Mucosa of descending colon (tissue), 3 donors: ENCODE measurements around the gene SF3B4. TPM values are rescaled to one million over a fixed set of nuclear protein-coding genes. Genes with fewer than 3 reads are reported as not detected.
"Not testable (repeated sequence)": the region's sequence is repeated elsewhere in the genome, so short reads cannot be mapped to it uniquely, and the experiment has no call there.

Source experiments
- ATAC-seq: fragments of 200-7000 bp; cut with Tn5 transposase; one replicate; pipeline ENCODE4 v1.9.1; 2020; ENCODE audit warnings: mild to moderate bottlenecking, moderate library complexity
- DNase-seq, 3 donors: peaks; one replicate each; pipeline ENCODE4 v3.0.0-alpha.2; 2020
- H3K36me3 ChIP-seq: fragments of 200-600 bp; one replicate; pipeline ENCODE4 v1.8.0; 2021; ENCODE audit warnings: low read depth, mild to moderate bottlenecking
- H3K4me1 ChIP-seq: fragments of 200-600 bp; one replicate; pipeline ENCODE4 v1.8.0; 2021; ENCODE audit warnings: low read depth, mild to moderate bottlenecking
- H3K4me3 ChIP-seq: fragments of 200-600 bp; one replicate; pipeline ENCODE4 v1.8.0; 2021; ENCODE audit warnings: mild to moderate bottlenecking
- H3K9me3 ChIP-seq: fragments of 200-600 bp; one replicate; pipeline ENCODE4 v1.8.0; 2021; ENCODE audit warnings: mild to moderate bottlenecking
- intact Hi-C, 2 donors: fragments of 100-400 bp; cut with DNase I in 1 of 2; cut with micrococcal nuclease in 1 of 2; formaldehyde crosslinking; loops; one replicate each; pipeline versions ENCODE4 v1.11.0 to v1.11.1; 2022; cut with DNase I, micrococcal nuclease
- total RNA-seq, 3 donors: library from RNA; stranded (reverse); fragmentation: NEBNext Ultra II Directional in 2 of 3; extraction: Animal tissue kit (Norgen Biotek cat#: 25700) in 2 of 3; gene quantifications; one replicate each; pipeline versions ENCODE4 v1.2.1 to v1.2.4, GENCODE V29; 2021 to 2023
- TF ChIP-seq, protein P1 (sequence below): fragments of 200-600 bp; IDR thresholded peaks from one replicate; pipeline ENCODE4 v1.8.0; 2022; ENCODE audit warnings: antibody characterized with exemption, mild to moderate bottlenecking
- donor health status: DM: no; HTN: no; CAD: no; lungs with moderate emphysema.
- donor health status: DM: no; HTN: no; CAD: no.
- donor health status: DM: no; HTN: yes; CAD: no.

The SF3B4 gene
- total RNA-seq, 3 donors from 2014 or later, result 60.7 to 67.4 (median 64.2) TPM

DNA sequence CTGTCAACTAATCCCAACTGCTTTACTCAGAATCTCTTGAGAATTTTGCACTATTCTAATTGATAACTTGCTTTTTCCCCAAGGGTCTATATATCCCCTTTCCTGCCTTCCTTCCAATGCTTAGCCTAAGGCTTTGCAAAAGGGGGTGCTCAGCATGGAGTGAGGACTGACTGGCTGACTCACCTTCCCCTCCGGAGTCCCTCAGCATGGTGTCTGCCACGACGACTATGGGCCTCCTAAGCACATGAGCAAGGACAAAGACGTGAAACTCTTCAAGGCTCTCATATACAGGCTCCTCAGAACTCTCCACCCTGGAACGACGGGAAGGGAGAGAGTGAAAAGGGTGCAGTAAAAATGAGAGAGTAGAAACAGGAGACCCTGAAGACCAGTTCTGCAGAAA, 22.3 kb upstream of the SF3B4 start:
- H3K36me3 ChIP-seq, result peaks cover 4% of the 10 kb centered on the region
- TF ChIP-seq, protein P1, sequence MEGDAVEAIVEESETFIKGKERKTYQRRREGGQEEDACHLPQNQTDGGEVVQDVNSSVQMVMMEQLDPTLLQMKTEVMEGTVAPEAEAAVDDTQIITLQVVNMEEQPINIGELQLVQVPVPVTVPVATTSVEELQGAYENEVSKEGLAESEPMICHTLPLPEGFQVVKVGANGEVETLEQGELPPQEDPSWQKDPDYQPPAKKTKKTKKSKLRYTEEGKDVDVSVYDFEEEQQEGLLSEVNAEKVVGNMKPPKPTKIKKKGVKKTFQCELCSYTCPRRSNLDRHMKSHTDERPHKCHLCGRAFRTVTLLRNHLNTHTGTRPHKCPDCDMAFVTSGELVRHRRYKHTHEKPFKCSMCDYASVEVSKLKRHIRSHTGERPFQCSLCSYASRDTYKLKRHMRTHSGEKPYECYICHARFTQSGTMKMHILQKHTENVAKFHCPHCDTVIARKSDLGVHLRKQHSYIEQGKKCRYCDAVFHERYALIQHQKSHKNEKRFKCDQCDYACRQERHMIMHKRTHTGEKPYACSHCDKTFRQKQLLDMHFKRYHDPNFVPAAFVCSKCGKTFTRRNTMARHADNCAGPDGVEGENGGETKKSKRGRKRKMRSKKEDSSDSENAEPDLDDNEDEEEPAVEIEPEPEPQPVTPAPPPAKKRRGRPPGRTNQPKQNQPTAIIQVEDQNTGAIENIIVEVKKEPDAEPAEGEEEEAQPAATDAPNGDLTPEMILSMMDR, result no peak

DNA sequence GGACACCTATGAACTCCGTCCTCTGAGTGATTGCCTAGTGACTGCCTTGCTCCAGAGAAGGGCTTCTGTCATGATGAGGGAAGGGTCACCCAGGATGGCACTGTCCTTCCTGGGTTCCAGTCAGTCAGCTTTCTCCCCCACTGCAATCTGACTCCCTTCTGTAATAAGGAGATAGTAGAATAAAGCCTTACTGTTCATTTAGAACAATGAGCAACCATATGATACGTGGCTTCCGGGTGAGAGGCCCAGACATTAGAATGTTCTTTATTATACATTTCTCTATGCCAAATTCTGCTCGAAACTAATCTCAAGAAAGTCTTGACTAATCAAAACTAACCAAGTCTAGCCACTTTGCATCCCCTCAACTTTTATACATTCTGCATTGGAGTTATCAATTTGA, 17.6 kb upstream of the SF3B4 start:
- Histone ChIP-seq H3K4me1 (peaks cover 12% of the 10 kb centered on the region), H3K4me3 (no peak overlapping the region), H3K9me3 (no peaks in the 10 kb centered on the region), H3K36me3 (peaks cover 4% of the 10 kb centered on the region)
- intact Hi-C loops, result no loop called here
- ATAC-seq (no peak), DNase-seq (no peak)
- TF ChIP-seq, protein P1, result no peak

More for the DNA sequence above, 22.3 kb upstream of the SF3B4 start:
- ATAC-seq, result no peak
- intact Hi-C loops, result no loop called here
- Histone ChIP-seq H3K9me3 (no peaks in the 10 kb centered on the region), H3K4me3 (no peak overlapping the region), H3K4me1 (no peaks in the 10 kb centered on the region)
- no peak for DNase-seq

DNA sequence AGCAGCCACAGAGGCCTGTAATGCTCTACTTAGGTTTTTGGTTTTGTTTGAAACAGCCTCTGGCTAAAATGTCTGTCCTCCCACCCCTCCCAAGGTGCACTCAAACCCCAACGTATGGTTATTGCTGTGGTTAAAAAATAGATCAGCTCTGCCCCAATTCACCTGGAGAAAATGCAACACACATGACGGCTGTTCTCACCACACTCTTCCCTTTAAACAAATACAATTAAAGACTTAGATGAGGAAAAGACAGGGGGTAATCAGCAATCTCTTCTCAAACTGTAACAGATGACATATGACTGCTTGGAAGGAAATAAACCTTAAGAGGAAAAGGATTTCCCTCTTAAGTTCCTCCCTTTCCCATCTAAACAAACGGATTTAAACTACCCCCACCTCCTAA, 15.3 kb upstream of the SF3B4 start:
- H3K4me1 ChIP-seq, result peaks cover 20% of the 10 kb centered on the region
- ATAC-seq, result peak; percentile 44

DNA sequence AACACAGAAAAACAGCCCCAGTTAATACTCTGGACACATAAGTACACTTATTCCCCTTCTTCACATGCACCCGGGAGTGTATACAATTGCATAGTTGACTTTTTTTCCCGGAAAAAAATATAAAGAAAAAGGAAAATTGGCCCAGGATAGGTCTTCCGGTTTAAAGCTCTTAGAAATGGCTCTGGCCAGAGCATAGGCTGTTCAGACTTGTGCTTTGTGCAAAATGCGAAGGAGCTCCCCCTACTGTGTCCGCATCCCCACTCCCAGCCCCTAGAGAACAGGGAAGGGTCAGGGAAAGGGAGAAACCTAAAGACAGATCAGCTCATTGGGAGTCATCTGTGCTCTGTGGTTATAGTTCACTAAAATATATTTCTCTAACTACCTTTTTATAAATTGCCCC, 14.6 kb upstream of the SF3B4 start:
- Histone ChIP-seq H3K9me3 (no peaks in the 10 kb centered on the region), H3K36me3 (peaks cover 4% of the 10 kb centered on the region), H3K4me1 (peaks cover 25% of the 10 kb centered on the region), H3K4me3 (no peak overlapping the region)
- ATAC-seq, result peak; percentile 31
- TF ChIP-seq, protein P1, result no peak
- intact Hi-C loops, result no loop called here
- DNase-seq, result peak in 2 of 3 donors; percentile 56 to 59

More for the DNA sequence above, 15.3 kb upstream of the SF3B4 start:
- H3K4me3 ChIP-seq, result no peak overlapping the region
- intact Hi-C loops, result no loop called here
- DNase-seq, result no peak
- TF ChIP-seq, protein P1, result no peak
- H3K36me3 ChIP-seq, result peaks cover 4% of the 10 kb centered on the region
- no peaks in the 10 kb centered on the region for H3K9me3 ChIP-seq

DNA sequence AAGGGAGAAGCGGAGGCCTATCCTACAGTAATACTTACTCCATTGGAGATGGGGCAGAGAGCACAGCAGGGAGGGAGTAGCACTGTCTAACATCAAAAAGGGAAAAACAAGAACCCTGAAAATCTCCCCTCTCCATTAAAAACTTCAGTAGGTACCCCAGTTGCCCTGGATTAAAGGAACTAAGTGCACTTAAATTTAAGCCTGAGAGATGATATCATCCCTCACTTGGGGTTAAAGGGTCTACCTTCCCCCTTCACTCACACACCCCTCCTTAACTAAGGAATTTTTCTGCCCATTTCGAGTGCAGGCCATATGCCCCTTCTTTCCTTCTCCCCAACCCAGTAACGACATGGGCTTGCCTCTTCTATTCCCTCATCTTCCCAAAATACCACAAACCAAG, 12.8 kb upstream of the SF3B4 start:
- no peaks in the 10 kb centered on the region for H3K36me3 ChIP-seq
- ATAC-seq (no peak), DNase-seq (no peak)
- TF ChIP-seq, protein P1, result no peak
- peaks cover 25% of the 10 kb centered on the region for H3K4me1 ChIP-seq
- no peaks in the 10 kb centered on the region for H3K9me3 ChIP-seq
- intact Hi-C loops, result no loop called here
- H3K4me3 ChIP-seq, result no peak overlapping the region

DNA sequence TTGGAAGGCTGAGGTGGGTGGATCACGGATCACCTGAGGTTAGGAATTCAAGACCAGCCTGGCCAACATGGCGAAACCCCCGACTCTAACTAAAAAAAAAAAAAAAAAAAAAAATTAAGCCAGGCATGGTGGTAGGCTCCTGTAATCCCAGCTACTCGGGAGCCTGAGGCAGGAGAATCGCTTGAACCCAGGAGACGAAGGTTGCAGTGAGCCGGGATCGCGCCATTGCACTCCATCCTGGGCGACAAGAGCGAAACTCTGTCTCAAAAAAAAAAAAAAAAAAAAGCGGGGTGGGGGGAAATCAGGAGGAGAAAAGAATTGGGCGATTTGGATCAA, 11.0 kb upstream of the SF3B4 start:
- intact Hi-C loops, ATAC-seq, H3K36me3 ChIP-seq, H3K4me3 ChIP-seq, H3K9me3 ChIP-seq: not testable (repeated sequence)
- peaks cover 33% of the 10 kb centered on the region for H3K4me1 ChIP-seq
- peak in 1 of 3 donors; percentile 54 for DNase-seq
